Erythroblast (primary cell): ENCODE data around the gene HOXC10.

Source experiments
- GATA1 ChIP-seq: IDR thresholded peaks from 2 replicates; pipeline ENCODE4 v1.6.1; 2011; ENCODE audit warnings: low read depth, mild to moderate bottlenecking, control low read depth, low read length, moderate library complexity
- POLR2A ChIP-seq: IDR thresholded peaks from 2 replicates; pipeline ENCODE4 v1.6.1; 2011; ENCODE audit warnings: mild to moderate bottlenecking, low read length

DNA sequence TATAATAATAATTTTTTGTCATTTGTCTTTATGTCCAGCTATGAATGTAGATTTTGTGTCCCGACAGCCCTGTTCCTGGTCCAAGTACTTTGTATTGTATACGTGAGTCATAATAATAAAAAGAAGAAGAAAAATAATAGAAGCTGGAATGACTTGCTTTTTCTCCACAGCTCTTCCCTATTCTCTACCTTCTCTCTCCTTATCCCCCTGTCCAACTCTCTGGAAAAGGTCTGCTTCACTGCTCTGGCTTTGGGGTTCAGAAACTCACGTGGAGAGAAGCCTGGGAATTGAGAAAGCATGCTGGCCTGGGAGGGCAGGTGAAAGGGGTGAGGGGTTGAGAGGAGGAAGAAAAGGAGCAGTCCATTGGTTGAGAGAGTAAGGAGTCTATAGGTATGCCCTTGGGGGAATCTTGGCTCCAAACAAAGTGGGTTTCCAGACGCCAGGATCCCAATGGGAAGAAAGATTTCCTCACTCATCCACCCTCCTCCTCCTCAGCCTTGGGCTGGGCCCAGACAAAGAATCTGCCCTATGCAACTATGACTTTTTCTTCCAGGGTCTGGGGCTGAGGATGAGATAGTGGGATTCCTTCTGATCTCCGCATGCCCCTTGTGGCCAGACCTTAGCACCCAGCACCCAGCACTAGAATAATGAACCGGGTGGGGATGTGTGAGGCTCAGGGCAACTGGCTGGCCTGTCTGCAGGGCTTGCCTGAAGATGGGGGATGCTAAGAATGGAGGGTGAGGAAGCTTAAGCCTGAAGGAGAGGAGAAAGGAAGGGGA, 27.9 kb downstream of the HOXC10 start:
- TF ChIP-seq GATA1 (no peak), POLR2A (no peak)
